Hippocampal formation (tissue), 2 donors: Measurements from ENCODE around the gene CCT5.
"Not testable (repeated sequence)": the region's sequence is repeated elsewhere in the genome, so short reads cannot be mapped to it uniquely, and the experiment has no call there.

Source experiments
- DNase-seq, 2 donors: peaks; one replicate each; lab custom pipeline; 2025; lab: John Stamatoyannopoulos, UW

The CCT5 gene

DNA sequence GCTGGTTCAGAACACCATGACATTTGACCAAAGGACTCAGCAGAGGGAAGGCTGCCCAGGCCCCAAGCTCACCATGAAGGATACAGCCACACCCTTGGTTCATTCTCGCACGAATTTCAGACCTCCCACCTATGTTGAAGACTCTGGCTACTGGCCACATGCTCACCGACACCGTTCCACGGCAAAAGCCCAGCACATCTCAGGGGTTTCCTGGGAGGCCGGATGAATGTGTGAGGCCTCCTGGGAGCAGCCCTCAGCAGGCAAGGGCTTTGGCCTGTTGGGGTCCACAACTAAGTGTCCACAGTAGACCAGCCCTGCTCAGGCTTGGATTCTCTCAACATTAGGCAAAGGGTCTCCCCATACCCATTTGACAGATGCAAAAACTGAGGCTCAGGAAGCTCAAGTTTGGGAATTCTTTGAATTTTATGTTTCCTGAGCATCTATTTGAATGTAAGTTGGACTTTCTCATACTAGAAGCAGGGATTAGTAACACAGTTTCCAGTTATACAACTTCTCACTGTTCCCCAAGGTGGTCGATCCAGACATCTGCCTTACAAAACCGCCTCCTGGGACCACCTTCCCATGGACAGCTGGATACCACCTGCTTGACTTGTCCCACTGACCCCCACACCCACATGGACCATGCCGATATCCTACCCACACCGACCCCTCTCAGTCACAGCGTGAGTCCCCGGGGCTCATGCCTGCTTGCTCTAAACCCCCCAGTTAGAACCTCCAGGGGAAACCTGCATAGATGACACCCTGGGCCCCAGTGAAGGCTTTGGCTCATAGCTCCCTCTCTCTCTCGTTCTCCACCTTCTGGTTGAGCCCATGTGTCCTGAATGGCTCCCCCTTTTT, 27.9 kb downstream of the CCT5 start:
- no peak for DNase-seq

DNA sequence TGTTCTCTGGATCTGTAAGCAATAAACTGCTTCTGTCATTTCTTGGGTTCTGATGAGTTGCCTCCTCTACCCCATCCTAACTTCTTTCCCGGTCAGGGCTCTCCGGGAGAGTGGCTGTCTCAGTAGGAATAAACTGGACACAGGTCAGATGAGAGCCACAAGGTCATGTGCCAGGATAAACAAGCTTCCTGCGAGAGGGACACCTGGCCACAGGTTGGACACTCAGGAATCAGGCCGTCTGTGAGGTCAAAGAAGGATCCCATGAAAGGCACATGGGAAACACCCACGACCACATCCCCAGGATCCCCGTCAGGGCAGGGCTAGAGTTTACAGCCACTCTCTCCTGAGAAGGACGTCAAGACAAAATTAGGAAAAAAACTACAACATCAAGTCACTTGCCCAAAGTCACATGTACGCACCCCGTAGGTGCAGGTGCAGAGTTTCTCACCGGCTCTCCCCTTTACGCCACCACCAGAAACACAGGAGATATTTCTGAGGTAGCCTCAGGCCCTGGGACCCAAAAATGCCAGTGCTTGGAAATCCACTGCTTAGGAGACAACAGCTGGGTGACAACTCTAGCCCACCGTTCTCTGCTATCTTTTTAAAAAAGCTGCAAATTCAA, 28.7 kb downstream of the CCT5 start:
- no peak for DNase-seq

DNA sequence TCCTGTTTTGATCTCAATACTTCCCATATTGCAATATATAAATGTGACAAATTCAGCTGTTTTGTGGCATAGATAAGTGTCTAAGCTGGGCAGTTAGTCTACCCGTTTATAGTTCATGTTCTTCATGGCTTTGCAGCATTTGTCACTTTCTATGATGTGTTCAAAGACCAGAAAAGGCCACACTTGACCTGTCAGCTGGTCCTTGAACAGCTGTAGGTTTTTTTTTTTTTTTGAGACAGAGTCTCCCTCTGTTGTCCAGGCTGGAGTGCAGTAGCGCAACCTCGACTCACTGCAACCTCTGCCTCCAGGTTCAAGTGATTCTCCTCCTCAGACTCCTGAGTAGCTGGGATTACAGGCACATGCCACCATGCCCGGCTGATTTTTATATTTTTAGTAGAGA, 29.2 kb downstream of the CCT5 start:
- DNase-seq: no peak

DNA sequence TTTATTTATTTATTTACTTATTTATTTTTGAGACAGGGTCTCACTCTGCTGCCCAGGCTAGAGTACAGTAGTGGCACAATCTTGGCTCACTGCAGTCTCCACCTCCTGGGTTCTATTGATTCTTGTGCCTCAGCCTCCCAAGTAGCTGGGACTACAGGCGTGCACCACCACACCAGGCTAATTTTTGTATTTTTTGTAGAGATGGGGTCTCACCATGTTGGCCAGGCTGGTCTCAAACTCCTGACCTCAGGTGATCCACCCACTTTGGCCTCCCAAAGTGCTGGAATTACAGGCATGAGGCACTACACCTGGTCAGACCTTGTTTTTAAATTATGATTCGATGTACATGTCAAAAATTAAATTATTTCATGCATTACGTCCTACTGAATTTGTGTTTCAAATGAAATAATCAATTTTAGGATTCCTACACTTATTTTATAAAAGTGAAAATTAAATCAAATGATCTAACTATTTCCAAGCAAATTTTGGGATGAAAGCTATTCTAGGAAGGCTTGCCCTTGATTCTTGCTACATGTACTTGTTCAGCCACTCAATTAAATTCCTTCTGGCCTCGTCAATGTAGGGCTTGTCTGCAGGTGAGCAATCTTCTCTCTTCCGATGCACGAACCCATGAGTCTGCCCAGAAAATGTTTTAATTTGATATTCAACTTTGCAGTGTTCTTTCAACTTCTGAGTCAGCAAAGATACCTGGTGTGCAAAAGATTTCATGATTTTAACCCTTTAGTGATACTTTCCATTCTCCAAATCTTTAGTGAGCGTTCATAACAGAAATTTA, 30.0 kb downstream of the CCT5 start:
- DNase-seq: no peak

DNA sequence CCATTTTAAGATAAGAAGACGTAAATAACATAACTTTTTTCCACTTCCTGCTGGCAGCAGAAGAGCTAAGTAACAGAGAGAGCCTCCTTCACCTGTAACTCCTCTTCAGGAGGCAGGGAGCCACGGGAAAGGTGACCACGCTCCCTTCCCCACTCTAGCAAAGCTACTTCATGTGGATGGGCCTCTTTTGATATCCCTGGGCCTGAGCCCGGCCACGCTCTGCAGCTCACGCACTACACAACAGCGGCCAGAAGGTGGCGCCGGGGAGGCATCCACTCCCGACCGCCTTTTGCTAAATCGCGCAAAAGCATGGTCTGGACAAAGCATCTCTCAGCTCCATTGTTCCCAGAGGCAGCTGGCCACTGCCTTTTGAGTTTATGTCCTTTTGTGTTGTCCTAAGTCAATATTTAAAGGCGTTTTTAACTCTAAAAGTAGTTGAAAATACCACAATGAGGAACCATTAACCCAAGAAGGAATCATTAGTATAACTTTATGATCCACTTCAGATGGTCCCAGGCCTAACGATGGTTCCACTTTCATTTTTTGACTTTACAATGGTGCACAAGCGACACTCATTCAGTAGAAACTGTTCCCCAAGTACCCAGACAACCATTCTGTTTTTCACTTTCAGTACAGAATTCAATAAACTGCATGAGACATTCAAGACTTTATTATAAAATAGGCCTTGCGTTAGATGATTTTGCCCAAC, 34.0 kb downstream of the CCT5 start:
- DNase-seq: peak; percentile 75 to 86

DNA sequence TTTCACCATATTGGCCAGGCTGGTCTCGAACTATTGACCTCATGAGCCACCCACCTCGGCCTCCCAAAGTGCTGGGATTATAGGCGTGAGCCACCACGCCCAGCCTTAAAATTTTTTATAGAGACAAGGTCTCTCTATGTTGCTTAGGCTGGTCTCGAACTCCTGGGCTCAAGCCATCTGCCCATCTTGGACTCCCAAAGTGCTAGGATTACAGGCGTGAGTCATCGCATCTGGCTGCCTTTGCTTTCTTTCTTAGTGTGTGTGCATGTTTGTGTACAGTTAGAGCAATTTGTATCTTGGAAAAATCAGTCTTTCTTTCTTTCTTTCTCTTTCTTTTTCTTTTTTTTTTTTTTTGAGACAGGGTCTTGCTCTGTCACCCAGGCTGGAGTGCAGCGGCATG, 35.3 kb downstream of the CCT5 start:
- DNase-seq: not testable (repeated sequence)

DNA sequence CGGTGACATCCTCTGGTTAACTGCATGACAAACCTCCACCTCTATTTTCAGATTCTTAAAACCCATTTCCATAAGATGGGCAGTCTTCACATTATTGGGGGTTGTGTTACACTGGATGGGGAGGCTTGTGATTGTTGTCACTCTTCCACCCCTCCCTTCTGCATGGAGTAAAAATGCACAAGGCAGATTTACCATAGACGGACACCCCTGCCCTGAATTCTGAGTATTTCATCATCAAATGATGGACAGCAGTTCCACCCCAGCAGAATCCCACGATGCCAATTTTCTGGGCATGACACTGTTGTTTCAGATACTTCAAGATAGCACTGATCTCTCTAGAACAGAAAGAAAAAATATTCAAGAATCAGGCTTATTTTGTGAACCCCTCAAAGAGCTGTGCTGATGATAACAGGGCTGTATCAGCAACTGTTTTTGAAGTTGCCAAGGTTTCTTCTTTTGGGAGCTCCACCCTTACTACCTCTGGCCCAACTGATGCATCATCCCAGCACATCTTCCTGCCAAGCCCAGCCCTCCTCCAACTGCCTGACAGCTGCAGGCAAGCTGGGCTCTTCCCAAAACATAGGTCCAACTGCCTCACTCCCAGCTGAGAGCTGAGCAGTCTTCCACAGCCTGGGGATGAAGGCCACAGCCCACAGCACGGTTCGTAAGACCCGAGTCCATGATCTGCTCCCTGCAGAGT, 36.2 kb downstream of the CCT5 start:
- DNase-seq: no peak

DNA sequence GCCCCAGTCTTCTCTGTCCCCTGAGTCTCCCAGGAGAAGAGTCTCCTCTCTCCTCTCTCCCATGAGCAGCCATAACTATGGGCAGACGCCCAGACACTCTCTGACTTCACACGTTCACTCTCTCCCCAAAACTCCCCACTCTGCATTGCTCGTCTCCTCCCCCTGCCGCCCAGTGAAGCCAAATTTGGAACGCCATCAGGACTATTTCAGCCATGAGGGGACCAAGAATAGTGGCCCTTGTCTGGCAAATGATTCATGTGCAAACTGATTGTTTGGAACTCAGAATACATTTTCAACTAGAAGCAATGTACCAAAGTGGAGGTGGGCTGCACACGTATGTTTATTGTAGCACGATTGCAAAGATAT, 36.8 kb downstream of the CCT5 start:
- DNase-seq: no peak

DNA sequence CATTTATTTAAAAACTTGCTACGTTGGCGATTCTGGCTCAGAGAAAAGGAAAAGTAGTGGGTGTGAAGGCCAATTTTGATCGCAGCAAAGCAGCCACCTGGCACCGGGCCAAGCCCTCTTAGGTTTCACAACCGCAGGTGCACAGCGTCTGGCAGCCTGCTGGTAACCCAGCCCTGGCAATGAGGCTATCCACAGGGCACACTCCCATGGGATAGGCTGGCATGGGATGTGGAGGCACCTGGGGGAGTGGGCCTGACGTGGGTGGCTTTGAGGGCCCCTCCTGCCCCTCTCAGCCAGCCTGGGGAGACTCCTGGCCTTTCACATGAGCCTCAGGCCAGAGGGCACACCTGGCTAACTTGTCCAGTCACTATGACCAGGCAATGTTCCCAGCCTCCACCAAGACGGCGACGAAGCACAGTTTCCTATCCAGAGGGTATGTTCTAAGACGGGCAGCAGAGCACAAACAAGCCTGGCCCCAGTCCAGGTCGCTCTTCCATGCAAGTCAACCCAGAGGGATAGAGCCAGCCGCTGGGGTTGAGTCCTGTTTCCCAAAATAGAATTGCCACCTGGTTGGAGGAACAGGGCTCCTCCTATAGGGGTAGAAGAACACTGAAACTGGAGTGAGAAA, 38.6 kb downstream of the CCT5 start:
- no peak for DNase-seq

DNA sequence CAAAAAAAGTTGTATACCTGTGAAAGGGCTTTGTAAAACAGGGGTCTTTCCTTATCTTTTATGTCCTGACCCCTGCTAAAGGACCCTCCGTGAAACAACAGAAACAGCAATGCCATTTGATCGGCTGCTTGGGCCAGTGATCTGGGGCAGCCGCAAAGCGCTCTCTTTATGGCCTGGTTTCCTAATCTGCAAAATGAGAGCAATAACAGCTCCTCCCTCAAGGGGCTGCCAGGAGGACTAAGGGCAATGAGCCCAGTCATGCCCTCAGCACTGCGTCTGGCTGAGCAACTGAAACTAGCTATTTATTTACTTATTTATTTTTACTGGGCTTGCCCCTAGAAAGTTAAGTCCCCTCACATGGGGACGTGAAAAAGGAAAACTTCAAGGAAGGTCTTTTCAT, 39.3 kb downstream of the CCT5 start:
- DNase-seq: no peak

DNA sequence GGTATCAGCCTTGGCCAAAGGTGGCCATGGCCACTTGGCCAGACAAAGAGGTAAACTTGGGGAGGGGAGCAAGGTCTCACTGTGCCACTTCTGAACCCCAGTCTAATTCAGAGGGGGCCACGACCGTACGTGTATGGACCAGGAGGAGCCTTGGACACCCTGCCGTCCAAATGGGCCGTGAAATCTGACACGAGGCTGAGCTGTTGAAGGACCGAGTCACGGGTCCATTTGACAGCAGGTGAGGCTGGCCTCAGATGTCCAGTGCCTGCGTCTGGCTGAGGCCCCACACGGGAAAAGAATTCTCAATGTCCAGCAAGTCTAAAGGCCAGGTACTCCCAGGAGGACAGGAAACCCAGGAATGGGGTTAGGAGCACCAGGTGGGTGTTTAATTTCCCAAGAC, 39.9 kb downstream of the CCT5 start:
- DNase-seq: no peak

DNA sequence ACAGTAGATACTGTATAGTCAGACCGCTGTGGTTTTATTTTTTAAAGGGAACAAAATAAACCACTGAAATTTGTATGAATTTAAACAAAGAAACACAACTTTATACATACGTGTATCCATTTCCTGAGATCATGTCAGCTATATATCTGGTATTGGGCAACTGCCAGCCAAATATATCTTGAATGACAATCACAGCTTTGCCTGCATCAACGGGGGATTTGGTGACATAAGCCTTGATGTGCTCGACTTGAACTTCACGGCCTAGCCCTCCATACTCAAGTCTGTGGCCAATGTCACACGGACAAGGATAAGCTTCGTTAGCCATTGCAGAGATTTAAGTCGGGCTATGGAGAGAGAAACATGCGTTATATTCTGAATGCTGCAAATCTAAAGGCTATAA, 40.4 kb downstream of the CCT5 start:
- DNase-seq: no peak

DNA sequence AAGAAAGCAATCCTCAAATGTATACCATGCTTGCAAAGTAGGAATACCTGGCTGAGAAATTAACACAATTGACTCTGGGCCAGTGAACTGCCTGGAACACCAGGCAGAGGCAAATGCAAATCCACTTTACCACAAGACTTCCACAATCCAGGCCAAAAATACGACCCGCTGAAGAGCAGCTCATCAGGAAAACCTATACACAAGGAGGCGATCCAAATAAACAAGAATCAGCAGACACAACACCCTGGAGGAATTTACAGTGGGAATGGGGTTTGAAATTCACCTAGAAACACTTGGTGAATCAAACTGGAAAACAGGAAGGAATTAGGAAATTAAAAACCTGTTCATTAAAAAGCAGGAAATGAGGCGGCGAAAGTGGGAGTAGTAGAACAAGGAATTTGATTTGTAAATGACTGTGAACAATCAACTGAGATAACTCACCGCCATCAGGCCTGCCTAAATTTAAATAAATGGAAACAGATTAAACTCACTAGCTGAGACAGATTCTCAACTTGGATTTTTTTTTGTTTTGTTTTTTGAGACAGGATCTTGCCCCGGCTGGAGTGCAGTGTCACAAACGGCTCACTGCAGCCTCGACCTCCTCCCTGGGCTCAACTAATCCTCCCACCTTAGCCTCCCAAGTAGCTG, 41.7 kb downstream of the CCT5 start:
- DNase-seq: no peak

DNA sequence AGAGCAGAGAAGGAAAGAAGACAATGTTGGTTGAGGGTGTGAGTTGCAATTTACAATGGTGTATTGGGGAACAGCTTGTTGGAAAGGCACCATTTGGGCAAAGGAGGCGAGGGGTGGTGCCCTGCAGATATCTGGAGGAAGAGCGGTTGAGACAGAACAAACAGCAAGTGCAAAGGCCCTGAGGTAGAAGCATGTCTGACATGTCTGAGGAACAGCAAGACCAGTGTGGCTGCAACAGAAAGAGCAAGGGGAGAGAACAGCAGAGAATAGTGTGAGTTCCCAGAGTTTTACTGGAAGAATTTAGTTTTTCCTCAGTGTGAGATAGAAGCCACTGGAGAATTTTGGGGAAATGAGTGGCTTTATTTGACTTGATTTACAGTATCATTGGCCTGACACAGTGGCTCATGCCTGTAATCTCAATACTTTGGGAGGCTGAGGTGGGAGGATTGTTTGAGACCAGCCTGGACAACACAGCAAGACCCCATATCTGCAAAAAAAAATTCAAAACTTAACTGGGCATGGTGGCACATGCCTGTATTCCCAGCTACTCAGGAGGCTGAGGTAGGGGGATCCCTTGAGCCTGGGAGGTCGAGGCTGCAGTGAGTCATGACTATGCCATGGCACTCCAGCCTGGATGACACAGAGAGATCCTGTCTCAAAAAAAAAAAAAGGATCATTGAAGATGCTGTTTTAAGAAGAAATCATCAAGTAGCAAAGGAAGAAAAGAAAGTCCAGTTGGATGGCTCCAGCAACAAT, 44.0 kb downstream of the CCT5 start:
- DNase-seq: no peak

DNA sequence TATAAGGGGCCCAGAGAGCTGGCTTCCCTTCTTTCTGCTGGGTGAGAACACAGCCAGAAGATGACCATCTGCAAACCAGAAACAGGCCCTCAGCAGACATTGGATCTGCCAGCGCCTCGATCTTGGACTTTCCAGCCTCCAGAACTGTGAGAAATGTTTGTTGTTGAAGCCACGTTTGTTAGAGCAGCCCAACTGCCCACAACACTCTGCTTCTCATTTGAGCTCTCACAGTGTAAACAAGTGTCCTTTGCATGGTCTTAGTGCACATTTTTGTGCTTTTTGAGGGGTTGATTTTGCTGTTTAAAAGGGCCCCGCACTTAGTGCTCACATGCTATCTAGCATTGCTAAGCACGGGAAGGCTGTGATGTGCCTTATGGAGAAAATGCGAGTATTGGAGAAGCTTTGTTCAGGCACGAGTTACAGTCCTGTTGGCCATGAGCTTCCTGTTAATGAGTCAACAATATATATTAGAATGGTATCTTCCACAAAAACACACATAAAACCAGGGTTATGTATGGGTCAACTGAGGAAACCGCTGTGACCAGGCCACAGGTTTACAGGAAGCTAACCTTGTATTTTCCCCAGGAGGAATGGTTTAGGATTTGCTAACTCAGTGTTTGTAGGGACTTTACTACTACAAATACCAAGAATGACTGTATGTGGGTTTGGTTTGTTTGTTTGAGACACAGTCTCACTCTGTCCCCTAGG, 45.7 kb downstream of the CCT5 start:
- no peak for DNase-seq

DNA sequence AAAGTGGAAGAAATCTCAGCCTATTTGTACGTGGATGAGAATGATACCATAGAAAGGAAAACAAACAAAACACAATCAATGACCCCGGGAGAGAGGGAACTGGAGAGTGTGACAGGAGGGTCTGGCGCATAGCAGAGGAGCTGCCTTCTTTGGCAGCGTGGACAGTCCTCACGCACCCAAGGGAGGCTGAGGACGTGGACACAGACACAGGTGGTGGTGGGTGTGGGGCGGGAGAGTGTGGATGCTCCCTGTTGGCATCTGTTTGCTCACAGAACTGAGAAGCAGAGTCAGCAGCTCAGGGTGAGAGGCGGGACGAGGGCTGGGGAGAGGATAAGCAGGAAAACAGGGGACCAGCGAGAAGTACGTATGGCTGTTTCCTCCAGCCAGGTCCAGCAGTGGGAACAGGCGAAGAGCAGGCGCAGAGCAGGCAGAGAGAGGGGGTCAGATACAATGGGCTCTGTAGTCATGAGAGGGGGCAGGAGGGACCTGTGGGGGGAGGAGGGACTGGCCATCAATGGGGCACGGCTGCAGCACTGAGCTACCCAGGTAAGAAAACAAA, 47.6 kb downstream of the CCT5 start:
- no peak for DNase-seq

DNA sequence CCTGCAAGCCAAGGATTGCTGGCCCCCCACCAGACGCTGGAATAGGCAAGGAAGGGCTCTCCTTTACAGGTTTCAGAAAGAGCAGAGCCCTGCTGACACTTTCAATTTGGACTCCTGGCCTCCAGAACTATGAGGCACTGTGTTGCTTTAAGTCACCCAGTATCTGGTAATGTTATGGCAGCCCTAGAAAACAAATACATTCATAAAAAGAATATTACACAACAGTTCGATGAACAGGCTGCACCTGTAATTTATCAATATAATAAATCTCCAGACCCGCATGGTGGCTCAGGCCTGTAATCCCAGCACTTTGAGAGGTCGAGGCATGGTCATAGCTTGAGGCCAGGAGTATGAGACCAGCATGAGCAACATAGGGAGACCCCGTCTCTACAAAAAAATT, 50.2 kb downstream of the CCT5 start:
- no peak for DNase-seq

DNA sequence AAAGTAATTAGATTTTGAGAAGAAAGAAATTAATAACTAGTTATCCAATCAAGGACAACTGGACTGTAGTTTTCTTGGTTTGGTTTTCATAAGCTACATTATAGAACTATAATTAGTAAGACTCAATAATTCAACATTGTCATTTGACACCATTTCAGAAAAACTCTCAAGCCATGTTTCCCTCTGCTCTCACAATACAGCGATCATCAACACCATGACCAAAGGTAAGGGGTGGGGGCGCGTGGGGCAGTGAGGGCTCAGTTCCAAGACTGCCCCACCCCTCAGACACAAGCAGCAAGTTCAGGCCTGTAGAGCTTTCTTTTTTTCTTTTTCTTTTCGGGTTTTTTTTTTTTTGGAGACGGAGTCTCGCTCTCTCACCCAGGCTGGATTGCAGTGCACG, 51.2 kb downstream of the CCT5 start:
- DNase-seq: no peak
